Posterior vena cava (tissue), 2 donors: Measurements from ENCODE around the gene CCDC57. TPM values are rescaled to one million over a fixed set of nuclear protein-coding genes. Genes with fewer than 3 reads are reported as not detected.
"Not testable (repeated sequence)": the region's sequence is repeated elsewhere in the genome, so short reads cannot be mapped to it uniquely, and the experiment has no call there.

Source experiments
- DNase-seq: peaks from one replicate; pipeline ENCODE4 v3.0.0-alpha.2; 2020; ENCODE audit warnings: low spot score
- intact Hi-C, 2 donors: fragments of 100-400 bp; cut with DNase I; formaldehyde crosslinking; loops; one replicate each; pipeline versions ENCODE4 v1.14.1 to v1.14.2; 2022 to 2023
- total RNA-seq, 2 donors: library from RNA; stranded (reverse); fragmentation: NEBNext Ultra II Directional; extraction: Animal tissue kit (Norgen Biotek cat#: 25700); gene quantifications; one replicate each; pipeline ENCODE4 v1.2.1, GENCODE V29; 2021
- donor health status: DM: yes; HTN: yes; CAD: no.
- donor health status: DM: yes; HTN: yes; CAD: no.

The CCDC57 gene
- total RNA-seq, 2 donors from 2014 or later: 20.3 to 28.5 TPM

DNA sequence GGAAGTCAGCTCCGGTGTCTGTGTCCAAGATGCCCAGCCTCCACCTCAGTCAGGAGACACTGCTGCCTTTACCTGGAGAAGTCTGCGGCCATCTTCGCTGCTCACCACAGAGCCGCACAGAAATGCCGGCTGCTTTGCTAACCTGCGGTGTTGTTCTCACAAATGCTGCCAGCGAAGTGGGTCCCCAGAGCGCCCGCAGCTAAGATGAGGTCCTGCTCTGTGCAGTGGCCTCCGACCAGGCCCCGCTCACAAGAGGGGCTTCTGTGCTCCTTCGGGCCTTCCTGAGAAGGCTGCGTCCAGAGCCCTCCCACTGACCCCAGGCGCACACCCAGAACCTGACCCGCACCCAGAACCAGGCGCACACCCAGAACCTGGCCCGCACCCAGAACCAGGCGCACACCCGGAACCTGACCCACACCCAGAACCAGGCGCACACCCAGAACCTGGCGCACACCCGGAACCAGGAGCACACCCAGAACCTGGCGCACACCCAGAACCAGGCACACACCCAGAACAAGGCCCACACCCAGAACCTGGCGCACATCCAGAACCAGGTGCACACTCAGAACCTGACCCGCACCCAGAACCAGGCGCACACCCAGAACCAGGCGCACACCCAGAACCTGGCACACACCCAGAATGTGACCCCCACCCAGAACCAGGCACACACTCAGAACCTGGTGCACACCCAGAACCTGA, 63.1 kb downstream of the CCDC57 start:
- intact Hi-C loops: loop anchor here (5.0 kb wide), 1 partner anchor 192 kb away; no protein-coding TSS in a partner anchor
- no peak for DNase-seq

DNA sequence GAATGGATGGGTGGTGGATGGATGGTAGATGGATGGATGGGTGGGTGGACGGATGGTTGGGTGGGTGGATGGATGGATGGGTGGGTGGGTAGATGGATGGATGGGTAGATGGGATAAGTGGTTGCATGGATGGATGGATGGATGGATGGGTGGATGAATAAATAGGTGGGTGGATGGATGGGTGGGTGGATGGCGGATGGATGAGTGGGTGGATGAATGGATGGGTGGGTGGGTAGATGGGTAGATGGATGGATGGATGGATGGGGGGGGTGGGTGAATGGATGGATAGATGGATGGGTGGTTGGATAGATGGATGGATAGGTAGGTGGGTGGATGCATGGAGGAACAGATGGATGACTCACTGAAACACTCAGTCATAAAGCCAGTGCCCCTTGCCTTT, 63.6 kb downstream of the CCDC57 start:
- intact Hi-C loops: no loop called here
- DNase-seq: no peak

DNA sequence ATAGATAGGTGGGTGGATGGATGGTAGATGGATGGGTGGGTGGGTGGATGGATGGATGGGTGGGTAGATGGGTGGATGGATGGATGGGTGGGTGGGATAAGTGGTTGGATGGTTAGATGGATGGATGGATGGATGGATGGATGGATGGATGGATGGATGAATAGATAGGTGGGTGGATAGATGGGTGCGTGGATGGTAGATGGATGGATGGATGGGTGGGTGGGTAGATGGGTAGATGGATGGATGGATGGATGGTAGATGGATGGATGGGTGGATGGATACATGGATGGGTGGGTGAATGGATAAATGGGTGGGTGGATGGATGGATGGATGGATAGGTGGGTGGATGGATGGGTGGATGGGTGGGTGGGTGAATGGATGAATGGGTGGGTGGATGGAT, 64.6 kb downstream of the CCDC57 start:
- DNase-seq: no peak
- intact Hi-C loops: no loop called here

DNA sequence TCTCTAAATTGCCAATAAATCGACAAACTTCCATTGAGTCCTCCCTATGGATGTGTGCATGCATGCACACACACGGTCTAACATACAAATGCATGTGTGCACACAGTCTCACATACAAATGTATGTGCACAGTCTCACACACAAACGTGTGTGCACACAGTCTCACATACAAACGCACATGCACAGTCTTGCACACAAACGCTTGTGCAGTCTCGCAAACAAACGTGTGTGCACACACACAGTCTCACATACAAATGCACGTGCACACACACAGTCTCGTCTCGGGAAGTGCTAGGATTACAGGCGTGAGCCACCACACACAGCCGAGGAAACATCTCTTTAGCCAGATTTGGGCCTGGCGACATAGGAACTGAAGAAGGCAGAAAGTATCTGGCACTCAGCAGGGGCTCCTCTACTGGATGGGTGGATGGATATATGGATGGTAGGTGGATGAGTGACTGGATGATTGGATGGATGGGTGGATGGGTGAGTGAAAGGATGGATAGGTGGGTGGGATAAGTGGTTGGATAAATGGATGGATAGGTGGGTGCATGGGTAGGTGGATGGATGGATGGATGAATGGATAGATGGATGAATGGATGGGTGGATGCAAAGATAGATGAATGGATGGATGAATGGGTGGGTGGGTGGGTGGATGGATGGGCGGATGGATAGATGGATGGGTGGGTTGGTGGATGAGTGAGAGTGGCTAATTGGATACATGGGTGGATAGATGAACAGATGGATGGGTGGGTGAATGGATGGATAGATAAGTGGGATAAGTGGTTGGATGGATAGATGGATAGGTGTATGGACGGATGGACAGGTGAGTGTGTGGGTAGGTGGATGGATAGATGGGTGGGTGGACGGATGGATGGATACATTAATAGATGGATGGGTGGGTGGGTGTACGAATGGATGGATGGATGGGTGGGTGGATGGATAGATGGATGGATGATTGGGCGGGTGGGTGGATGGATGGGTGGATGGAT, 65.7 kb downstream of the CCDC57 start:
- intact Hi-C loops: no loop called here

DNA sequence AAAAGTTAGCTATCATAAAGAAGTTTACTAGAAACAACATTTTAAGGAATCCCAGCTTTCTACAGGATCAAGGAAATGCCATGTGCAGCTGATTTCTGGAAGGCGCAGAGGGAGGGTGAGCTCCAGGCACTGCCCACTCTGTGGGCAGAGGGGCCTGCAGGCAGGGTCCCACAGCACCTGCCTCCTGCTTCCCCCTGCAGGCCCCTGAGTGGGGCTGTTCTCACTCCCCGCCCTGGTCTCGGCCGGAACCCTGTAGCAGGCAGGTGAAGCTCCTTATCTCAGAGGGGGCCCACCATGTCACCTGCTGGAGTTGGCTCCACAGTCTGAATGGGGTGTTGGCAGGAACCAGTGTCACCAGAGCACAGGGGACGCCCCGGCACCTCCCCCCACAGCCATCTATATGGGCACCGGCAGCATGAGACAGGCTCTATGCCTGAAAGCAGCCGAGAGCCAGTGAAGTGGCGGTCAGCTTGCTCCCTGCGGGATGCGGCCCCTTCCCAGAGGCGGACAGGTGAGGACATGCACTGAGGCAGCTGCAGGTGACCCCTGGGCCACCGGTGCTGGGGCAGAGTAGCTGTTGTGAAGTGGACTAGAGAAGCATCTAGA, 67.0 kb downstream of the CCDC57 start:
- intact Hi-C loops: no loop called here
- DNase-seq: no peak

More for the DNA sequence above, 65.7 kb downstream of the CCDC57 start:
- DNase-seq: no peak

DNA sequence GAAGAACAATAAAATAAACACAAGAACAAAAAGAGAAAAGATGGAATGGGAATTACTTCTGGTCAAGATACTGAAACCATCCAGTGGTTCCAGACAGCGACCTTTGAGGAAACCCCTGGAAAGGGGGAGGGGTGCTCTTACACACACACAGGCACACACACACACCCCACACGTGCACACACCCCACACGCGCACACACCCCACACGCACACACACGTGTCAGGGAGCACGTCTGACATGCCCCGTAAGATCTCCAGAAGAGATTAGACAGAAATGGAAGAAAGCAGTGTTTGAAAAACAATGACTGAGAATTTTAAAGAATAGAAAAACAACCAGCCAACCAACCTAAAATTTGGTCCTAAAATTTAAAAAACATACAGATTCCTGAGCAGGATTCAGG, 69.3 kb downstream of the CCDC57 start:
- DNase-seq: no peak
- intact Hi-C loops: loop anchor here in 1 of 2 donors (1.0 kb wide), 1 partner anchor 17 kb away; no protein-coding TSS in a partner anchor

DNA sequence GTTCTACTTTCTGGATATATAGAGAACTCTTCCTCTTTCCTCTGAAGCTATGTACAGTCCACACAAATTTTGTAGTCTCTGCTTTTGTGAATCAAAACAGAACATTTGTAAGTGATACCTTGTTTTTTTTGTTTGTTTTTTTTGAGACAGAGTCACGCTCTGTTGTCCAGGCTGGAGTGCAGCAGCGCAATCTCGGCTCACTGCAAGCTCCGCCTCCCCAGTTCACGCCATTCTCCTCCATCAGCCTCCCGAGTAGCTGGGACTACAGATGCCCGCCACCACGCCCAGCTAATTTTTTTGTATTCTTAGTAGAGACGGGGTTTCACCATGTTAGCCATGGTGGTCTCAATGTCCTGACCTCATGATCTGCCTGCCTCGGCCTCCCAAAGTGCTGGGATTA, 72.7 kb downstream of the CCDC57 start:
- intact Hi-C loops, DNase-seq: not testable (repeated sequence)

DNA sequence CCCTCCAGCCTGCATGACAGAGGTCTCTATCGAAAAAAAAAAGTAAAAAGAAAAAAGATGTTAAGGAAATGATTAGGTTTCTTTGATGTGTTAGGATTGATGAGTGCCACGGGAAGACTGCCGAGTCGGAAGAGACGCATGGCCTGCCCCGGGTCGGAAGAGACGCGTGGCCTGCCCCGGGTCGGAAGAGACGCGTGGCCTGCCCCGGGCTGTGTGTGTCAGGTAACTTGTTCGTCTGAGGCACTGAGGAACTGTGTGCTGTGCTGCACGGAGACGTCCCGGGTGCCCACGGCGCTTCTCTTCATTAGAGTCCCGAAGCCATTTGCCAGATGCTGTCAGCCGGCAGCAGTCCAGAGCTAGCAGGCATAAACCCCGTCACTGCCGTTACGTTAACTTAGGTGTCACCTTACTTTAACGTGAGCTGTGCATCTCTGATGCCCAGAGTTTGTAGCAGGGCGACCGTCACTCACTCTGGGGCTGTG, 74.1 kb downstream of the CCDC57 start:
- DNase-seq: no peak

DNA sequence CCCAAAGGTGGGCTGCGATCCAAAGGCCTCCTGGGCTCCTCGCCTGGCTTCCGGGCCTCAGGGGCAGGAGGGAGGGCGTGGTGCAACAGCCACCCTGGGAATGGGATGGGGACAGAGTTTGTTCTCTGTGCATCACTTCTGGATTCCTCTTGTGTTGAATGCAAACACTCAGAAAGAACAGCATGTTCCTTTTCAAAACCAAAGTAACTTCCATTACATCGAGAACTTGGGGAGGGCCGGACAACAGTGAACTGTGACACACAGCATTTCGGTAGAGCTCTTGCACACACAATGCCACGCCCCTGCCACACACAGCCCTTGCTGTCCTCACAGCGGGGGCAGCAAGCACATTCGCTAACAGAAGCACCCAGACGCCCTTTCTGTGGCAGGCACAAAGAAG, 78.5 kb downstream of the CCDC57 start:
- DNase-seq: no peak
- intact Hi-C loops: no loop called here

More for the DNA sequence above, 74.1 kb downstream of the CCDC57 start:
- intact Hi-C loops: no loop called here

DNA sequence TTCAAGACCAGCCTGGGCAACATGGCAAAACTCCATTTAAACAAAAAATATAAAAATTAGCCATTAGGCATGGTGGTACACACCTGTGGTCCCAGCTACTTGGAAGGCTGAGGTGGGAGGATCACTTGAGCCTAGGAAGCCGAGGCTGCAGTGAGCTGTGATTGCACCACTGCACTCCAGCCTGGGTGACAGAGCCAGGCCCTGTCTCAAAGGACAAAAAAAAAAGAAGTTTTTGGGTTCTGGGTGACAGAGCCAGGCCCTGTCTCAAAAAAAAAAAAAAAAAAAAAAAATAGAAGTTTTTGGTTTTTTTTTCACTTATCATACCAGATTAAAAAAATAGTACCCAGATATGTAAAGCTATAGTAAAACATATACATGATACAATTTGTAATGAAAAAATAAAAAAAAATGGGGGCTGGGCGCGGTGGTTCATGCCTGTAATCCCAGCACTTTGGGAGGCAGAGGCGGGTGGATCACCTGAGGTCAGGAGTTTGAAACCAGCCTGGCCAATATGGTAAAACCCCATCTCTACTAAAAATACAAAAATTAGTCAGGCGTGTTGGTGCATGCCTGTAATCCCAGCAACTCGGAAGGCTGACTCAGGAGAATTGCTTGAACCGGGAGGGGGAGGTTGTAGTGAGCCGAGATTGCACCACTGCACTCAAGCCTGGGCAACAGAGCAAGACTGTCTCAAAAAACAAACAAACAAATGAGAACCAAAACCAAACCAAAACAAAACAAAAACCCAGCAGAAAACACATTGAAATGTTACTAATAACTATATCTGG, 79.3 kb downstream of the CCDC57 start:
- intact Hi-C loops: not testable (repeated sequence)

DNA sequence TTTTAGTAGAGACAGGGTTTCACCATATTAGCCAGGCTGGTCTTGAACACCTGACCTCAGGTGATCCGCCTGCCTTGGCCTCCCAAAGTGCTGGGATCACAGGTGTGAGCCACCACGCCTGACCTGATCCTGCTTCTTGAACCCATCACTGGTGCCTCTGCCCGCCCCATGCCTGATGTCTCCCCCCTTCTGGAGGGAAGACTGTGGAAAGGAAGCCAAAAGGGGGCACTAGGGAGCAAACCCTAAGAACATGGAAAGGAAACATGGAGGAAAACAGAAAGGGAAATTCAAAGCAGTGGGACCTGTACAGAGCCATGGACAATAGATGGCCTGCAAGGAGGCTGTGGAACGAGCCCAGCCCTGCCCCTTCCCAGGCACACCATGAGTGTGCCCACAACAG, 83.5 kb downstream of the CCDC57 start:
- DNase-seq: no peak
- intact Hi-C loops: loop anchor here in 1 of 2 donors (2.0 kb wide), 1 partner anchor 42 kb away; no protein-coding TSS in a partner anchor

More for the DNA sequence above, 79.3 kb downstream of the CCDC57 start:
- DNase-seq: not testable (repeated sequence)

DNA sequence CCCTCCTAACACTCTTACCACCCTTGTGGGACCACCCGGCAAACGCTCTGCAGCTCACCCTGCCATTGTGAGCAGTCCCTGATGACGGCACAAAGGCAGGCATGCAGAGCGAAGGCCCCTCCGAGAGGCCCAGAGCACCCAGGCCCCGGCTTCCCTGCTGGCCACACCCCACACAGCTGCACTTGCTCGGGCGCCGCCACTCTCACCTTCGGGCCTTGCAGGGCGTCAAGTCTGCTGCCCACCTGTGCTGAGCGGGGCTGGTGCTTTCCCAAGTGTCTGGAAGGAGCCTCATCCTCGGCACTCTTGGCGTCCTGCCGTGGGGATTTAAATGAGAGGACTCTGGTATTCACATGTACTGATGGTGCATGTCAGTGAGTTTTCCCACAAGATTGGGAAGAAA, 84.4 kb downstream of the CCDC57 start:
- intact Hi-C loops: loop anchor here in 1 of 2 donors (2.0 kb wide), 1 partner anchor 41 kb away; no protein-coding TSS in a partner anchor

DNA sequence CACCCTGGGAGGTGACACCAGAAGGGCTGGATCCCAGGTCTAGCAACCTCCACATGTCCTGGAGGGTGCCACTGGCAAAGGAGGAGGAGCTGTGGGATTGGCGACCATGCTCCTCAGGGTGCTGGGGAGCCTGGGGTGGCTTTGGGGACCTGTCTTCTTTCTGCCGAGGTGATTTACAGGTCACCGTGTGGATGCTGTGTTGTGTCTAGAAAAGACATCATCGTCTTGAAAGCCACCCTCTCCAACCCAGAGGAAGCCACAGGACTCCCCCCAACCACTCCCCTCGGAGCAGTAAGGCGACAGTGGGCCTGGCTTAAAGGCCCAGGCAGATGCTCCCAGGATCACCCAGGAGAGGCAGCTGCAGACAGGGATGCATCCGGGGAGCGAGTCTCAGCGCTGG, 84.9 kb downstream of the CCDC57 start:
- DNase-seq: no peak

More for the DNA sequence above, 84.4 kb downstream of the CCDC57 start:
- no peak for DNase-seq

DNA sequence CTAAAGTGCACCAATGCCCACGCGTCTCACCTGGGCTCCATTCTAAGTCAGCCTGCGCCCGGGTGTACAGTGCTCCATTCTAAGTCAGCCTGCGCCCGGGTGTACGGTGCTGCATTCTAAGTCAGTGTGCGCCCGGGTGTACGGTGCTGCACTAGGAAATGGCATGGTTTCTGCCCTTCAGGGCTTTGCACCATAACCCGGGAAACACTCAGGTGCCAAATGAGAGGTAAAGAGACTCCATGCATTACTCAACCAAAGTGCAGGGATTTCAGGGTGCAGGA, 85.4 kb downstream of the CCDC57 start:
- intact Hi-C loops: no loop called here
- no peak for DNase-seq

More for the DNA sequence above, 84.9 kb downstream of the CCDC57 start:
- intact Hi-C loops: loop anchor here in 1 of 2 donors (2.0 kb wide), 1 partner anchor 41 kb away; no protein-coding TSS in a partner anchor

DNA sequence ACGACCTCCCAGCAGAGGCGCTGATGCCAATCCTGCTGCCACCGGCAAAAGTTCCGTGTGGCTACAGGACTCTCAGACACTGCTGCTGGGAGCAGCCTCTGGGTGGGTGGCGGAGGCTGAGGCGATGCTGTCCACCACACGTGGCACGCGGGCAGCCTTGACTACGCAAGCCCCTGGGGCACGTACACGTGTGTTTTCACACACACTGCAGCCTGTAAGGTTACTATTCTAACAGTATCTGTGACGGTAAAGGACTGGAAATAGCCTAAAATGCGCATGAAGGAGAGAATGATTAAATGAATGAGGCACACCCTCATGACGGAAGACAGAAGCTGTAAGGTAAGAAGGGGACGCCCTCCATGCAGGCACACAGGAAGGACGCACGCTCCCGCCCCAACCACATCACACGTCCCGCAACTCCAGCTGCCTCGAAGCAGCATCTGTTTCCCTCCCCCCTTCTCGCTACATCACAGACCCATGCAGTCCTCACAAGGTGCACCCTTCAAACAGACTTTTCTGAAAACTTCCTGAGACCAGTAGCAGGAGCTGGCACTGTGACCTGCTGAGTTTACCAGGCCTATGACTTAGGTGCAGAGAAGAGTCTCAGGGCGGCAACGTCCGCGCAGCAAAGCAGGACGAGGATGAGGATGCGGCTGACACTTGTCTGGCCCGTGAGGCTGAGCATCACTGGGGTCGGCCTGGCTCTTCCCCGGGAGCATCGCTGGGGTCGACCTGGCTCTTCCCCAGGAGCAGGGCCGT, 85.9 kb downstream of the CCDC57 start:
- intact Hi-C loops: loop anchor here in 1 of 2 donors (1.0 kb wide), 1 partner anchor 17 kb away; no protein-coding TSS in a partner anchor
- no peak for DNase-seq

DNA sequence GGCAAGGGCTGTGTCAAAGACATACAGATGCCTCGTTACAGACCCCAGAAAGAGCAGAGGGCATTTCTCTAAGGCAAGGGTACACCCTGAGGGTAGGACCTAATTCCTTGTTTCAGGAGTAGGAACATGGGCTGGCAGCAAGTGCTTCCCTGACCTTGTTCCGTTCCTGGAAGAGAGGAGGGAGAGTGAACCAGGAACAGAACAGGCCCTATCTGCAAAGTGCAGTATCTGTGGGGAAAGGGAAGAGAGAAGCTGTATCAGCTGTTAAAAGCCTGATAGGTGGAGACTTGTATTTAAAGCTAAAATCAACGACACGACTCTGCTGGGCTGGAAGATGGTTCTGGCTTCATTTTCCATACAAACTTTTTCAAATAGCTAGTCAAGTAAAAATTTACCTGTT, 88.5 kb downstream of the CCDC57 start:
- intact Hi-C loops: no loop called here
- DNase-seq: no peak

DNA sequence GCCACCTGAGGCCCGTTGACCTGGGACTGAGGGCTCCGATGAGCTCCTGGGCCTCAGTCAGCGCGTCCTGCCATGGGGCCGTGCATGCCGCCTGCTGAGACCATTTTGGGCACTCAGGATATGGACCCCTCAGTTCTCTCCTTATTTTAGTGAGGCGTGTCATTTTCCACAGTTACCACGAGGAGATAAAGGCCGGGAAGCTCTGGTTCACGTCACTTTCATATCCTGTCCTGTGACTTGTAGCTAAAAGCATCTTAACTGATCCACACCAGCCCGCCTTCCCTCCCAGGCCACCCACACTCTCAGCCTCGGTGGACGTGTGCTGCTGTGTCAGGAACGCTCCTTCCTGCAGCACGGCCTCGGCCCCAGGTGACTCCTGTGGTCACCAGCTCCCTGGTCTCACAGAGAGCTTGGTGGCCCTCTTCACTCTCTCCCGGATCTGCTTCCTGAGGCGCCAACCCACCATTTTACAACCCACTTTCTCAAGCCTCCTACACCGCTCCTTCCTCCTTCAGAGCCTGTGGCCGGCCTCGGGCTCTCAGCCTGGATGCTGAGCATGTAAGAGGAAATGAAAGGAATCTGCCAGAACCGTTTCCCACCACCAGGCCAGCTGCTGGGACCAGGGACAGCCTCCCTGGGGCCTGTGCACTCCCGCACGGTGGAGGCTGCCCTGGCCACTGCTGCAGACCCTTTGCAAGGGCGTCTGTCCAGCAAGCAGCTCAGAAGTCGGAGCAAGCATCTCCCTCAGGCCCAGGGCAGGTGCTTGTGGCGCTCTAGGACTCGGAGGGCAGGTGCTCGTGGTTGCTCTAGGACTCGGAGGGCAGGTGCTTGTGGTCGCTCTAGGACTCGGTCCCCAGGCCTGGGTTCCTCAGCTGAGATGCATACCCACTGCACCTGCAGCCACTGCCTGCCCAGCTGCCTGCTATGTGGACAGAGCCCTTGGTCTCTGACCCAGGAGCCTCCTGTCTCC, 90.7 kb downstream of the CCDC57 start:
- intact Hi-C loops: no loop called here
- no peak for DNase-seq
